Measurements from ENCODE around the gene SLC20A1.
"Not testable (repeated sequence)": the region's sequence is repeated elsewhere in the genome, so short reads cannot be mapped to it uniquely, and the experiment has no call there.

SLC20A1 gene

GRCh38 chr2:112646791-112647689 lies 1.3 kb downstream of the SLC20A1 start:
- no peak for DNase-seq

GRCh38 chr2:112648081-112648480 lies 2.3 kb downstream of the SLC20A1 start:
- DNase-seq = no peak

GRCh38 chr2:112656679-112657078 lies 10.9 kb downstream of the SLC20A1 start:
- no peak for DNase-seq

- no peak for DNase-seq
These were observed 12.6 kb downstream of the SLC20A1 start for GRCh38 chr2:112658301-112658700.

- no peak for DNase-seq
These were observed 13.3 kb downstream of the SLC20A1 start for GRCh38 chr2:112658839-112659667.

- DNase-seq = no peak
These were observed 14.4 kb downstream of the SLC20A1 start for GRCh38 chr2:112660138-112660537.

GRCh38 chr2:112661656-112662305 lies 16.0 kb downstream of the SLC20A1 start:
- DNase-seq = no peak

GRCh38 chr2:112662704-112663103 lies 17.0 kb downstream of the SLC20A1 start:
- no peak for DNase-seq

- DNase-seq = no peak
These were observed 18.9 kb downstream of the SLC20A1 start for GRCh38 chr2:112664689-112665088.

GRCh38 chr2:112665113-112665780 lies 19.5 kb downstream of the SLC20A1 start:
- DNase-seq = no peak

- DNase-seq = no peak
These were observed 21.0 kb downstream of the SLC20A1 start for GRCh38 chr2:112666761-112667122.

- DNase-seq = not testable (repeated sequence)
These were observed 21.8 kb downstream of the SLC20A1 start for GRCh38 chr2:112667540-112667939.

- peak; percentile 1 for DNase-seq
These were observed 23.9 kb downstream of the SLC20A1 start for GRCh38 chr2:112669667-112670066.

- DNase-seq = no peak
These were observed 24.7 kb downstream of the SLC20A1 start for GRCh38 chr2:112670252-112671022.

GRCh38 chr2:112671801-112672200 lies 26.1 kb downstream of the SLC20A1 start:
- no peak for DNase-seq

- DNase-seq = no peak
These were observed 27.3 kb downstream of the SLC20A1 start for GRCh38 chr2:112673008-112673407.

GRCh38 chr2:112674229-112674628 lies 28.5 kb downstream of the SLC20A1 start:
- DNase-seq = no peak

GRCh38 chr2:112679484-112679883 lies 33.7 kb downstream of the SLC20A1 start:
- peak; percentile 66 for DNase-seq

- no peak for DNase-seq
These were observed 34.9 kb downstream of the SLC20A1 start for GRCh38 chr2:112680666-112681101.

- DNase-seq = no peak
These were observed 36.4 kb downstream of the SLC20A1 start for GRCh38 chr2:112682101-112682500.

- no peak for DNase-seq
These were observed 38.0 kb downstream of the SLC20A1 start for GRCh38 chr2:112683550-112684414.

Measured in islet precursor cell (in vitro differentiated cells).